Measurements from ENCODE around the gene TAMM41.

TAMM41 gene

DNA sequence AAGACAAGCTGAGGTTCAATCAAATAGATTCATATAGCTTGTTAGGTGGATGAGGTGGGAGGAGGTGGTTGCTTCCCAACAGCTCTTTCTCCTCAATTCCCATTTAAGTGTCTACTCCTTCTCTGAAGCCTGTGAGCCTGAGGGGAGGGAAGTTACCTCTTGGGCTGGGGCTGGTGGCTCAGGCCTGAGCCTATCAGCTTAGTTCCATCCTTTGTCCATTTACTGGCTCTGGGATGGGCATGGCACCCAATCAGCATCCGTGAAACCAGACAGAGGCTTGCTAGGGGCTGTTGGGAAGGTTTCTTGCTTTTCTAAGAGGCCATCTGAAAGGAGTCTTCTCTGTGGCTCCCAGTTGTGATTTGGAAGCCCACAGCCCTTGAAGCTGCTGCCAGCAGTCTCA, 57.3 kb downstream of the TAMM41 start:
- no peak for DNase-seq (ENCODE audit: extremely low spot score)
- TF ChIP-seq FOXM1 (IDR thresholded peaks at IDR 0.05; ENCODE audit: borderline replicate concordance) (no peak), CTBP1 (IDR thresholded peaks at IDR 0.05; ENCODE audit: borderline replicate concordance) (no peak), NFRKB (IDR thresholded peaks at IDR 0.05) (no peak), TARDBP (IDR thresholded peaks at IDR 0.05) (no peak)
- ChIA-PET POLR2A (no interaction called here), CTCF (interaction anchor here (0.9 kb wide), 1 partner anchor 16 kb away, joined by 3 read pairs; no protein-coding TSS in a partner anchor)

DNA sequence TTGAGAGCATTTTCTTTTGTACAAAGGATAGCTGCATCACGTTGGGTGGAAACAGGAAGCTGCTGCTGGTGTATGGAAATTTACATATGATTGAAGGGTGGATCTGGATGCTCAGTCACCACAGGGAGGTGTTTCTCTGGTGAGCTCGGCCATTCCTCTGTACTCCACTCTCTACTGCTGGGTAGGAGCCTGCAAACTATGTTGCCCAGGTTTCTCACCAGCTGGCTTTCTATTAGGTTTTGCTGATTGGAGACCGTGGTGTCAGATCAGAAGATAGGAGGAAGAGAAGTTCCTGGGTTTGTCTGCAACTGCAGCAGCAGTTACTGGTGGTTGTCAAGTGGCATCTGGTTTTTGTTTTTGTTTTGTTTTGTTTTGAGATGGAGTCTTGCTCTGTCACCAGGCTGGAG, 61.7 kb downstream of the TAMM41 start:
- ChIA-PET CTCF (no interaction called here), POLR2A (no interaction called here)

DNA sequence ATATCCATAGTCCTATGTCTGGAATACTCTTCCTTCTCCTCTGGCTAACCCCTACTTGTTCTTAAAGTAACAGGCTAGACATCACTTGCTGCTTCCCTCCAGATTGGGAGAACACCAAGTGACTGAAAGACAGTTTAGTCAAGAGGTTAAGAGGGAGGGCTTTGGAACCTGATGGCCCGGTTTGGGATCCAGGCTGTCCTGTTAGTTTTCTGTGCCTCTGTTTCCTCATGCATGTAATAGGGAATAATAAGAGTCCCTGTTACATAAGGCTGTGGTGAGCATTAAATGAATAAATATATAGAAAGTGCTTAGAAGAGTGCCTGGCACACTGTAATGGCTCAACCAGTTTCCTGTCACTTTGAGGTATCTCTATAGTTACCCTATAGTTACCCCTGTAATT, 66.3 kb downstream of the TAMM41 start:
- CTCF ChIA-PET = no interaction called here

More for the DNA sequence above, 61.7 kb downstream of the TAMM41 start:
- DNase-seq (ENCODE audit: extremely low spot score) = no peak
- TF ChIP-seq ZNF384 (IDR thresholded peaks at IDR 0.05) (no peak), BHLHE40 (IDR thresholded peaks at IDR 0.05; ENCODE audit: borderline replicate concordance) (no peak), FOXK2 (IDR thresholded peaks at IDR 0.05) (no peak), ARNT (IDR thresholded peaks at IDR 0.05) (no peak), TARDBP (IDR thresholded peaks at IDR 0.05) (no peak), SUZ12 (IDR thresholded peaks at IDR 0.05) (no peak), CTBP1 (IDR thresholded peaks at IDR 0.05; ENCODE audit: borderline replicate concordance) (no peak), NFRKB (IDR thresholded peaks at IDR 0.05) (no peak), HDGF (IDR thresholded peaks at IDR 0.05; ENCODE audit: borderline replicate concordance) (no peak), LEF1 (IDR thresholded peaks at IDR 0.05; ENCODE audit: borderline replicate concordance) (no peak), ELF4 (IDR thresholded peaks at IDR 0.05) (no peak), SP1 (IDR thresholded peaks at IDR 0.05) (no peak), L3MBTL2 (conservative IDR thresholded peaks at IDR 0.05) (no peak)
- TF ChIP-seq, protein P1, sequence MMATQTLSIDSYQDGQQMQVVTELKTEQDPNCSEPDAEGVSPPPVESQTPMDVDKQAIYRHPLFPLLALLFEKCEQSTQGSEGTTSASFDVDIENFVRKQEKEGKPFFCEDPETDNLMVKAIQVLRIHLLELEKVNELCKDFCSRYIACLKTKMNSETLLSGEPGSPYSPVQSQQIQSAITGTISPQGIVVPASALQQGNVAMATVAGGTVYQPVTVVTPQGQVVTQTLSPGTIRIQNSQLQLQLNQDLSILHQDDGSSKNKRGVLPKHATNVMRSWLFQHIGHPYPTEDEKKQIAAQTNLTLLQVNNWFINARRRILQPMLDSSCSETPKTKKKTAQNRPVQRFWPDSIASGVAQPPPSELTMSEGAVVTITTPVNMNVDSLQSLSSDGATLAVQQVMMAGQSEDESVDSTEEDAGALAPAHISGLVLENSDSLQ (IDR thresholded peaks at IDR 0.05) = no peak

DNA sequence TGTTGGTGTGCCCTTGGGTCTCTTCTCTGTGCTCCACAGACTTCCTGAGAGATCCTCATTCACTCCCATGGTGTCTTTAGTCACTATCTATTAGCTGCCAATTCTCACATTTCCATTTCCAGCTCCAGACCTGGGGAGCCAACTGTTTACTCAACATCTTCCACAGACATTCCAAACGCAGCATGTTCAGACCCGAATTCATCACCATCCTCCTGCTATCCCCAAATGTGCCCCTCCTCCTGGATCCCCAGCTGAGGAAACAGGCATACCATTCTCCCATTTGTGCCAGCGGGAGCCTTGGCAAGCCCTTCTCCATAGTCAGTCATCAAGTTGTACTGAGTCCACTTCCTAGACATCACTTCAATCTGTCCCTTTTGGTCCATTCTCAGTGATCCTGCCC, 67.1 kb downstream of the TAMM41 start:
- POLR2A ChIA-PET = no interaction called here
- DNase-seq (ENCODE audit: extremely low spot score) = no peak
- TF ChIP-seq ARNT (IDR thresholded peaks at IDR 0.05) (no peak), CTBP1 (IDR thresholded peaks at IDR 0.05; ENCODE audit: borderline replicate concordance) (no peak), ZNF384 (IDR thresholded peaks at IDR 0.05) (no peak), LEF1 (IDR thresholded peaks at IDR 0.05; ENCODE audit: borderline replicate concordance) (no peak), TARDBP (IDR thresholded peaks at IDR 0.05) (no peak), ELF4 (IDR thresholded peaks at IDR 0.05) (no peak), SUZ12 (IDR thresholded peaks at IDR 0.05) (no peak), FOXA1 (IDR thresholded peaks at IDR 0.05) (no peak), SP1 (IDR thresholded peaks at IDR 0.05) (no peak), L3MBTL2 (conservative IDR thresholded peaks at IDR 0.05) (no peak), FOXK2 (IDR thresholded peaks at IDR 0.05) (no peak)
- TF ChIP-seq, protein P1 (IDR thresholded peaks at IDR 0.05) = no peak
- CTCF ChIA-PET = no interaction called here

More for the DNA sequence above, 66.3 kb downstream of the TAMM41 start:
- no peak for TF ChIP-seq FOXM1 (IDR thresholded peaks at IDR 0.05; ENCODE audit: borderline replicate concordance)
- POLR2A ChIA-PET = no interaction called here
- DNase-seq (ENCODE audit: extremely low spot score) = no peak

DNA sequence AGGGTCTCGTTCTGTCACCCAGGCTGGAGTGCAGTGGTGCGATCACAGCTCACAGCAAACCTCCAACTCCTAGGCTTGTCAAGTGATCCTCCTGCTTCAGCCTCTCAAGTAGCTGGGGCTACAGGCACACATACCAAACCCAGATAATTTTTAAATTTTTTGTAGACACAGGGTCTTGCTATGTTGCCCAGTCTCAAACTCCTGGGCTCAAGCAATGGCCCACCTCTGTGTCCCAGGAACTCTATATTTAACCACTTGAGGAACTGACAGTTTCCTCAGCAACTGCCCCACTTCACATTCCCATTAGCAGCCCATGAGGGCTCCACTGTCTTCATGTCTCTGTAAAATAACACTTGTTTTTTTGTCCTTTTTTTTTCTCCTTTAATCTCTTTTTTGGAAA, 68.4 kb downstream of the TAMM41 start:
- TF ChIP-seq ELF4 (IDR thresholded peaks at IDR 0.05) (no peak), TARDBP (IDR thresholded peaks at IDR 0.05) (no peak), CTBP1 (IDR thresholded peaks at IDR 0.05; ENCODE audit: borderline replicate concordance) (no peak), BHLHE40 (IDR thresholded peaks at IDR 0.05; ENCODE audit: borderline replicate concordance) (no peak), SP1 (IDR thresholded peaks at IDR 0.05) (no peak), LEF1 (IDR thresholded peaks at IDR 0.05; ENCODE audit: borderline replicate concordance) (no peak), HDGF (IDR thresholded peaks at IDR 0.05; ENCODE audit: borderline replicate concordance) (no peak)
- ChIA-PET CTCF (no interaction called here), POLR2A (no interaction called here)

DNA sequence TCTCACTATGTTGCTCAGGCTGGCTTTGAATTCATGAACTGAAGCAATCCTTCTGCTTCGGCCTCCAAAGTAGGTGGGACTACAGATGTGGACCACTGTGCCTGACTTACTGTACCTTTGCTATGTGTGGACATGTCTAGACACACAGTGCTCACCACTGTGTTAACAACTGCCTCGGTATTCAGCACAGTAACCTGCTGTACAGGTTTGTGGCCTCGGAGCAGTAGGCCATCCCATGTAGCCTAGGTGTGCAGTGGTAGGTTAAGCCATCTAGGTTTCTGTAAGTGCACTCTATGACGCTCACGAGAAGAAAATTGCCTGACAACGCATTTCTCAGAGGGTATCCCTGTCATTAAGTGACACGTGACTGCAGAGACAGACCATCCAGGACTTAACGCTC, 70.3 kb downstream of the TAMM41 start:
- no peak for DNase-seq (ENCODE audit: extremely low spot score)
- CTCF ChIA-PET = interaction anchor here (0.7 kb wide), 1 partner anchor 58 kb away, joined by 3 read pairs; no protein-coding TSS in a partner anchor
- TF ChIP-seq FOXA1 (IDR thresholded peaks at IDR 0.05) (no peak), FOXK2 (IDR thresholded peaks at IDR 0.05) (no peak), ARNT (IDR thresholded peaks at IDR 0.05) (no peak), FOXM1 (IDR thresholded peaks at IDR 0.05; ENCODE audit: borderline replicate concordance) (no peak), CTBP1 (IDR thresholded peaks at IDR 0.05; ENCODE audit: borderline replicate concordance) (no peak), HDGF (IDR thresholded peaks at IDR 0.05; ENCODE audit: borderline replicate concordance) (no peak), TARDBP (IDR thresholded peaks at IDR 0.05) (no peak)
- TF ChIP-seq, protein P1 (IDR thresholded peaks at IDR 0.05) = no peak
- POLR2A ChIA-PET = no interaction called here

More for the DNA sequence above, 68.4 kb downstream of the TAMM41 start:
- no peak for DNase-seq (ENCODE audit: extremely low spot score)

DNA sequence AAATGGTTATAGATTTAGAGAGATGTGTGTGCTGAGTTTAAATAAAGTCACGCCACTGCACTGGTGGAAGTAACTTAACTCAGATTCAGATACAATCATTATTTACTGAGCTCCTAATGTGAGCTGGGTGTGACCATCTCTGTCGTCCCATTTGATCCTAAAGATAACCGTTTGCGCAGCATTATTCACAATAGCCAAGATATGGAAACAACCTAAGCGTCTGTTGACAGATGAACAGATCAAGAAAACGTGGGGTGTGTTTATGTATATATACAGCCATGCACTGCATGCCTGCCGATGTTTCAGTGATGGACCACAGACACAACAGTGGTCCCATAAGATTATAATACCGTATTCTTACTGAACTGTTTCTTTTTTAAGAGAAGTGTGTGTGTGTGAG, 71.2 kb downstream of the TAMM41 start:
- CTCF ChIA-PET = interaction anchor here (0.7 kb wide), 1 partner anchor 57 kb away, joined by 3 read pairs; no protein-coding TSS in a partner anchor
- POLR2A ChIA-PET = no interaction called here
- no peak for DNase-seq (ENCODE audit: extremely low spot score)
- TF ChIP-seq, protein P1 (IDR thresholded peaks at IDR 0.05) = no peak
- no peak for TF ChIP-seq SUZ12 (IDR thresholded peaks at IDR 0.05)

All from HEK293T (cell line).